Stimulated activated CD8-positive, alpha-beta memory T cell treated with anti-CD3 and anti-CD28 coated beads, Interleukin-15, amount 100 ng/mL, for 1 hour (primary cell): ENCODE measurements around the gene NME7.

Source experiments
- DNase-seq: peaks from one replicate; pipeline ENCODE4 v3.0.0-alpha.2; 2020; ENCODE audit warnings: low read depth

Gene NME7

DNA sequence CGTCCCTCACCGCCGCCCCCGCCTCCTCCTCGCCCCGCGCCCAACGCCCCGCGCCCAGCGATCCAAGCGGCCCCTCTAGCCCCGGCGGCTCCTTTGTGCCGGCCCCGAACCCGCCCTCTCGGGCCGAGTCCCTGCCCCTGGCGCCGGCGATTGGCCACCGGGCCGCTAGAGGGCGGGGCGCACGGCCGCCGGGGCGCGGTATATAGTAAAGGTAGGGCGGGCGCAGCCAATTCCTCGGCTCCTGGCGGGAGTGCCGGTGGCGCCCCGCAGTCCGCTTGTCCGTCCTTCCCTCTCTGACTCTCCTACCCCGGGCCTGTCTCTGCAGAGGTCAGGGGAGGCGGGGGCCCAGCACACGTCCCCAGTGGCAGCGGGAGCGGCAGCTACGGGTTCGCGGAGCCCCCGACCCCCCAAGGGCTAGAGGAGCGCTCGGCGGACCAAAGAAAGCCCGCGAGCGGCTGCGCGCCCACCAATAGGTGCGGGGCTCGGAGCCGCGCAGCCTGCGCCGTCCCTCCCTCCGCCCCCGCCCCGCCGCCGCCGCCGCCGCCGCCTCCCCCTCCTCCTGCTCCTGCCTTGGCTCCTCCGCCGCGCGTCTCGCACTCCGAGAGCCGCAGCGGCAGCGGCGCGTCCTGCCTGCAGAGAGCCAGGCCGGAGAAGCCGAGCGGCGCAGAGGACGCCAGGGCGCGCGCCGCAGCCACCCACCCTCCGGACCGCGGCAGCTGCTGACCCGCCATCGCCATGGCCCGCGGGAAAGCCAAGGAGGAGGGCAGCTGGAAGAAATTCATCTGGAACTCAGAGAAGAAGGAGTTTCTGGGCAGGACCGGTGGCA, 261.3 kb downstream of the NME7 start, which contains the start of gene ATP1B1:
ATP1B1 (plus strand) TSS at position 596 of the 826 bp plus-strand sequence; CDS start at position 736, 140 bp downstream.
- DNase-seq = peak; percentile 59

DNA sequence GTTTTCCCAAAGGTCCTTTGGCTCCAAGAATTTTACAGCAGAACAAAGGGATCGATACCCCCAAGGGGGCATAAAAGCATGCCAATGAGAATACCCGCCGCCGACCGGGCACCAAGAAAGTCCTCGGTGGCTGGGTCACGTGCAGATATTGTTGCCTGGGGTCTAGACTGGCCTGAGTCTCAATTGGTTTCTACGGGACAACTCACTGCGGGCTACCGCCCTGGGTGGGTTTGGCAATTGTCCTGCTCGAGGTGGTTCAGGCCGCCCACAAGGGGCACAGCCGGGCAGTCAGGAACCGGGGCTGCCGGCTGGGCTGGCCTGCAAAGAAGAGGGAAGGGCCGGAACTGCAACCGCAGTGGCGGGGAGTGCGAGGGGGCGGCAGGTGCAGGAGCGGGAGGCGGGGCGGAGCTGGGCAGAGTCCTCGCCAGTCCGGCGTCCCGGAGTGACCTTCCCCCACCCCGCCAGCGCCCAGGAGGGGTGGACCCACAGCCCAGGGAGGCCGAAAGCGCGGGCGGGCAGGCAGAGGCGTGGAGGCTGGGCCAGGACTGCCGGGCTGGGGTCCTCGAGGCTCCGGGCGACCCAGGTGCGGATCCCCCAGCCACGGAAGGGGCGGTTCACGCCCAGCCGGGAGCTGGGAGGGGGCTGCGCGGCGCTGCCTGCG, 262.0 kb downstream of the NME7 start:
- no peak for DNase-seq

DNA sequence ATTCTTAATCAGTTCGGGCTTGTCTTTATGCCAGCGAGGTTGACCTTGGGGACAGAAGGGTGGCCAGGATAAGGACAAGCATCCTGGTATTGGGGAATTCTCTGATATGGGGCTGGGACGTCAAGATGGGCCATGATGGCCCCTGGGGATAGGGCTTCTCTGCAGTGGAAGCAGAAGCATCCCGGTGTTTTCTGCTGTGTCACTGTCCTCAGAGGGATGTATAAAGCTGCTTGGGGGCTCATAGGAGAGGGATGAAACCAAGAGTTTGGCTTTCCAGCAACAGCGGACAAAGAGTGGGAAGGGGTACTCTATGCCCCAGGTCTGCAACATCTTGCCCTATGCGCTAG, 262.5 kb downstream of the NME7 start:
- no peak for DNase-seq

DNA sequence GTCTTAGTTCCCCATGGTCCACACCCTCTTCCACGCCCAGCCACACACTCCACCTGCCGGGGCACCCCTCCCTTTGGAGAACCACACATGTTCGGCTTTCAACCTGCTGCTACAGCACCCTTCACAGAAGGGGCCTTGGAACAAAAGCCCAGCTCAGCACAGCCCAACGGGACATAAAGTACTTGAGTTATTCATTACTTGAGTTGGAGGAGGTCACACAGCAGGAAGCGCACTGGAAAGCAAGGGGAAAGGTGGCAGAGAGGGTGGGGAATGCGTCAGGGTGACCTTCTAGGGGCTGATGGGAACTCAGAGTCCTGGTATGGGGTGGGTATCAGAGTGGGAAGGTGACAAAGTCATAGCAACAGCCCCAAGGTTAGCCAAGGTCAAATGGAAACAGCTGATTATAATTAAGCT, 264.1 kb downstream of the NME7 start:
- DNase-seq = no peak

DNA sequence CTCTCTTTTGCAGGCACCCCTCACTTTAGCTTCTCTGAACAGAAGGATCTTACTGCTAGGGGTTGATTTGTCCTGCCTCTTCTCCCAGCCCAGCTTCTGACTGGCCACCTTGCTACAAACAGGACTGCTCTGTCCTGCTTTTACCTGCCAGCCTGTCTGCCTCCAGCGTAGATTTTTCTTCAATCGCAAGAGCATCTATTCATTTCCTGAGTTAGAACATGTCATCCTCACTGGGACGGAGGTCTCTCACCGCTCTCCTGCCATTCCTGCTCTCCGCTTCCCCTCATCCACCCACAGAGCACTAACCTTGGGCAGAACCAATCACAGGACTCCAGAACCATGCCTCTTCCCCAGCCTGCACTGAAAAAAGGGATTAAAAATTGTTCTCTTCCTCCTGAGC, 264.6 kb downstream of the NME7 start:
- DNase-seq = no peak

DNA sequence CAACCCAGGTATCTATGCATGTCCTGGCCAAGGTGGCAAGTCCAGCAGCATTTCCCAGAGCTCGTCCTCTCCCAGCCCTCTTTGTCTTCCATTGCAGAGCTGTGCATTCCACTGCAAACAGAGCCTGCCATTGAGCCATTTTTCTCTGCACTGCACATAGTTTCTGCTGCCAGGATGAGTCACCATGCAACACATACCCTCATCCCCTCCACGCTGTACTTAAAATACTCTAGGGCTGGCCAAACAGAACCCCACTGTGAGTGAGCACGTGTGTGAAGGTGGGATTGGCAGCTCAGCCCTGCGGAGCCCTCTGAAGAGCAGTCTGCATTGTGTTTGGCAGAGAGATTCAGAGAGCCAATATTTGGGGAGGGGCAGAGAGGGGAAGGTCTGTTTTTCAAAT, 265.0 kb downstream of the NME7 start:
- DNase-seq = no peak

DNA sequence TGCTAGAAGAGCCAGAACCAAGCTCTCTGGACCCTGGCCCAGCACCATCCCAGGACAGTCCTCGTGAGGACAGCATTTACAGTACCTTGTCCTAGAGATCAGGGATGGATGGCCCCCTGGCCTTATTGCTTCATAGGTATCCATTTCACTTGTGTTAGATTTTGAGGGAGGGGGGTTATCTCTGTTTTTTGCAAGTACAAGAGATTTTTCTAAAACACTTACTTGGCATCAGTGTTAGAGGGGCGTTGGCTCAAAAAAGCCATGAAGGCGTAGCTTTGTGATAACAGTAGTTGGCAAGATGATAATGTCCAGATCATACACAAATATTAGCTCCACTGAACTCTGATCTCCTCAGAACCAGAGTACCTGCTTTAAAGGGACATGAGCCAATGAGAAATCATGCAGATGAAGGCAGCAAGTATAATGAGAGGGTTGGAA, 266.9 kb downstream of the NME7 start:
- no peak for DNase-seq

DNA sequence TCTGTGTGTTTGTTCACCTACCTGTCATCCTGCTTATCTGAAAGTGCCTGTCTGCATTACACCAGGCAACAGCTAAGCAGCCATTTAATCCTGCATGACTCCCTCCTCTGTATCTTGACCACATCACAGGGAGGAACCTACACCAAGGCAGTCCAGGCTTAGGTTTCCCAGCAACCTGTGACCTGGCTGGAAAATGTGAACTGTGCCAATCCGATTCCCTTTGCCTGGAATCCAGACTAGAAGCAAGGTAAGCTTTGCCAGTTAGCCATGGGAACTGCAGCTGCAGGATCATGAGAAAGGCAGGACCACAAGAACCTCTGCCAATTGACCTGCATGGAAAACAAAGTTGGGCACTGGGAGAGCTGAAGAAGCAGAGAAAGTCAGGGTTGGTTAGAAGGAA, 267.4 kb downstream of the NME7 start:
- DNase-seq = no peak

DNA sequence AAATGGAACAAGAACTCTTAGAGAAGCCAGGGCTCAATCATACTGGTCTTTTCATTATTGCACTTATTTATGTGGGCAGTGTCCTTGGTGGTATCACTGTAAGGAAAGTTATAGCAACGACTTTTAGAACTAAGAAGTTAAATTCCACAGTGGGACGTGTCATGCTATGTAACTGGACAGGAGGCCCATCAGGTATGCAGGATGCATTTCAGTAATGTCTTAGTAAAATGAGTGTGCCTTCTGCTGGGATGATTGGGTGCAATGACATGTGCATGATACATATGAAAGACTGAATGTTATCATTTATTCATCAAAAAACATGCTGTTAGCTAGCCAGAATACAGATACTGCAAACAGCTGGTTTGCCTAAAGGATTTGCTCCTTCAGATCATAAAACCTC, 268.0 kb downstream of the NME7 start:
- no peak for DNase-seq

DNA sequence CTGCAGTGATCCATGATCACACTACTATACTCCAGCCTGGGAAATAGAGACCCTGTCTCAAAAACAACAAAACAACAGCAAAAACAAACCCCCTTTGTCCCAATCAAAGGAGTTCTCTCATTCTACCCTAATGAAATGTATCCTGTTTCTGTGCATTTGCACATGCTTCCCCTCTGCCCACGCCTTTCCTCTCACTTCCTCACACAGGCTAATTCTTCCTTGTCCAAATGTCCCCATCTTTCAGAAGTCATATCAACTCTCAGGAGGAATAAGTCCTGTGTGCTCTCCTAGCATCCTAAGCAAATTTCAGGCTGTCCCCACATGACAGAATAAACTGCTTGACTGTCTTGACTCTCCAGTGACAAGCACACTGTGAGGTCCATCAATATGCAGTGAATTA, 269.2 kb downstream of the NME7 start:
- no peak for DNase-seq

DNA sequence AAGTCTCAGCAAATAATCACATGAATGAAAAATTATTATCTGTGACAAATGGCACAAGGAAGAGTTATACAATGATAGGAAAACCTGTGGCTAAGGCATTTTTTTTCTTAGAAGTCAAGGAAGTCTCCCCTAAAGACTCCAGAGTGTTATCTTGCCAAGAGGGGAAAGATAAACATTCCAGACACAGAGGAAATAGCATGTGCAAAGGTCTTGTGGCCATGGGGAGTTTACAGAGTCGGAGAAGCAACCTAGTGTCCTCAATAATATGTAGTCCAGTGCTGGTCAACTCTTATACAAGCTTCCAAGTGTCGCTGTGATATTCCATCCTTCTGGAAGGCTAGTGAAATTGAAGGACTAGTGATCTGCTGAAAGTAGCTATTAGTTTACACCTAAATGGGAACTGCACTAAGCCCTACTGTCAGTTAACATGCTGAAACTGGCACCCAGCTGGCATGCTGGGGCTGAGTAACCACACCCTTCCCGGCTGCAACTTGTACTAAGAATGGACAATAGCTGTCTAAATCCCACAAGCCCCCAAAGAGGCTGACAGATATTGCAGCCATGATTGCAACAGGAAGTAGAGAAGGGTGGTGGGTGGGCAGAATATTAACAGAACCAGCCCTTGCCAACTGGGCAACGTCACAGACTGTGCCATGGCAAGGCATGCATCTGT, 272.6 kb downstream of the NME7 start:
- DNase-seq = no peak

DNA sequence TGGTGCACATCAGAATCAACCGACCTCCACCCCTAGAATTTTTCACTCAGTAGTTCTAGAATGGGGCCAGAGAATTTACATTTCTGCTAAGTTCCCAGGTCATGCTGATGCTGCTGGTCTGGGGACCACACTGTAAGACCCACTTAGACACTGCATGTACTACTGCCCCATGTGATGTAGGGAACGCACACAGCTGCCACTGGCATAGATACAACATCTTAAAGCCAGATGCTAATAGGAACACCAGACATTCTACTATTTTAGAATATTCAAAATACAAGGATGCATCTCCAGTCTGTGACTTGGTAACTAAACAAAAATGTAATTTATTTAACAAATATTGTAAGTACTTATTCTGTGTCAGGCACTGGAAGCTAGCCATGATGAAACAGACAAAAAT, 275.2 kb downstream of the NME7 start:
- no peak for DNase-seq

DNA sequence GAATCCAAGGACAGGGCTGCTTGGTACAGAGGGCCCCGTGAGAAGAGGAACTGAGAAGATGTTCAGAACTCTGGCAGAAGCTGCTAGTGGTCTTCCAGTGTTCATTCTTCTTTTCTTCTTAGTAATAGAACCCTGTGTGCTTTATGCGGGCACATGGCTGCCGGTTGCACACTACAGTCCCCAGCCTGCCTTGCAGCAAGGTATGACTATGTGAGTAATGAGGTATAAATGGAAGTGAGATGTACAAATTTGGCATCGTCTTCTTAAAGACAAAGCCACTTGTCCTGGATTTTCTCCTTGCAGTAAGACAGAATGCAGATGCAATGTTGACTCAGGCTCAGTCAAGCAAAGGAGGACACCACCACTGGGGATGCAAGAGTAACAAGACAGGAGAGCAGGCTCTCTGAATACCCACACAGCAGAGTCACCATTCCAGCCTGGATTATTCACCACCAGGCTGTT, 276.1 kb downstream of the NME7 start:
- DNase-seq = no peak

DNA sequence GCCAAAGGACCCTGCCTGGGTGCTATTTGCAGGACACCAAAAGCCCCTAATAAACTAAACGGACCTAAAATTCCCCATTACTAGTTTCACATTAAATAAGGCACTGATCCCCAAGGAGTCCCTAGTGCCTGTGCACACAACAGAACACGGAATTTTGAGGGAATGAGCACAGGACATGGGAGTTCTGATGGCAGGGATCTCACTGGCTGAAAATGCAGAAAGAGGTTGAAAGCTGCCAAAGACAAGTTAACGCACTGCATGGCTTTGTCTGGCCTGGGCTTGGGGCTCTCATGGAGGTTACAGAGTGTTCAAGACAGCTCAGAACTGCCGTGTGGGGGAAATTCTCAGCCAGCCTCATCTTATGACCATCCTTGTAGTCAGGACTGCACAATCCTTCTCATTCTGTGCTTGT, 276.7 kb downstream of the NME7 start:
- DNase-seq = no peak

DNA sequence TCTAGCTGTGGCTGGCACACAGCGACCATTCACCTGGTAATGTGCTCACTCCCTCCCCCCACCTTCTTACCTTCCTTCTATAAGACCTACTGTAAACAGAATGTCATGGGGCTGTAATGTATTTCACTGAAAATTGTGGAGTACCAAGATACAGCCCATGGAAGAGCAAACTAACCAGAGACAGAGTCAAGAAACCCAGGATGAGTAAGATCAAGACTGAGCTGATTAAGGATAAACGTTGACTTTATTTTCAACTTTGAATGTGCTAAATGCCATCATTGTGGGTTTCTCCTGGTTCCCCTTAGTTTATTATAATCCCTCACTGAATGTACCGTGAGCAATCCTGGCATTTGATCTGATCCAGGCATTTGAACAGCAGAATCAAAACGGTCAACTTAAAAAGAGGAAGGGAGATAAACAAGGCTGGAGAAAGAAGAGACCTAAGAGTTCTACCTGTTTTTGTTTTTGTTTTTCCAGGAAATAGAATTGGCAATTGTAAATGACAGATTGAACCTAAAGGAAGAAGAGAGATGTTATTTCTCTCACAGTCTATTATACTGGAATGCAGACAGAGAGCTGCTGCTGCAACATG, 277.2 kb downstream of the NME7 start:
- no peak for DNase-seq

DNA sequence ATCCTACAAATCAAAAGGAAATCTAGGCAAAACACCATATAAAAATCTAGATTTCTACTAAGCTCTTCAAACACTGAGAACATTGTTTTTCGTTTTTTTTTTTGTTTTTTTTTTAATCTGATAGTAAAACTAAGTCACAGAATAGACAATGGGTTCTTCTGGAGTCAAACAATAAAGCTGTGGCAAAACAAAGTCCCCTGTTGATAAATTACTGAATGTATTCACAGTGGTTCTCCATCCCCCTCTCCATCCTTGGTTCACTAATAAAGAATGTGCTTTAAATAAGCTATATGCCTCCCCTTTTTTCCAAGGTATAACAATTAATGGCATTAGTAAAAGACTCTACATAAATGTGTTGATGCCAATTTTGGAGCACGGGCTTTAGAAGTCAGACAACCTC, 277.8 kb downstream of the NME7 start:
- DNase-seq = no peak

DNA sequence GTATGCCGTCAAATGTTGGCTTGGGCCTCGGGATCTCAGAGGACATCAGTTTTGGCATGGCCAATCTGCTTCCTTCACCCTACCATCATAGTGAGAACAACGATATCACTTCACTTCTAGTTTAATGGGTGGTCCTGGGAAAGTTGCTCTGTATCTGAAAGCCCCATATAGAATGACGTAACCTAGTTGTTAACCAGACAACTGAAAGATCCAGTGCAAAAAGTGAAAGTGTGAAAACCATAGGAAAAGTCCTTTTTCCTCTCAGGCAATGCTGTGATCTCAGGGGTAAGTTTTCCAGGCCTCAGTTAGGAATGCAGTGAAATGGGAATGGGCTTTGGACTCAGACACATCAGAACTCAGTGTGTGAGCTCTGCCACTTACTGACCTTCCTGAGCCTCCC, 279.7 kb downstream of the NME7 start:
- DNase-seq = no peak

DNA sequence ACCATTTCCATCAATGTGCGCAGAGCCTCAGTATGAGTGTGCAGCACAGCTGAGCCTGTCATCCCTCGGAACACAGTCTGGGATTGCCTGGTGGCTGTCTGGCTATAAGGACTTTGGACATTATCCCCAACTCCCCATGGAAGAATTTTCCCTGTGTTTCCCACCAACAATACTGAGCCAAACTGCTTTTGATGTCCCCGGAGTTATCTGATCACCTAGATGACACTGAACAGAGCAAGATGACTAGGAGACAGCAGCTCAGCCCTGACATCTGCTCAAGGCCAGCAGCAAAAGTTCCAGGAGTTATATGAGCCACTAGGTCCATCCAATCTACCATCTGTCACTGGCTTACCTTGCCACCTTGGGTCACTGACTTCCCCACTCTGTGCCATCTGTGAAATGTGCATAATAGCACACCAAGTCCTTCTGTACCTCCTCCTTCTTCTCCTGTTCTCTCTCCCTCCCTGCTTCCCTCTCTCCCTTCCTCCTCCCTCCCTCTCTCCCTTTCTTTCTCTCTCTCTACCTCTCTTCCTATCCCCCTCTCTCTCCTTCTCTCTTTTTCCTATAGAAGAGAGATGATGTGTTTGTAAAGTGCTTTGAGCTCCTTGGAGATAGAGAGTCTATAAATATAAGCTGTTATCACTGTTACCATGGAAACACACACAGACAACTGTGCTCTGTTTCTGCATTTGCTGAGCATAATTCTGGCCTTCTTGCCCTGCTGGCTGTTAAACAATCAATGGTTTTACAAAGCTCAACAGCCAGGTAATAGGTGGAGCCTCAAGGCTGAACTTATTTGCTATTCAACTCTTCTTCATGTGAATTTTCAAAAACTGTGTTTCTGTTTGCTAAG, 280.8 kb downstream of the NME7 start:
- no peak for DNase-seq

DNA sequence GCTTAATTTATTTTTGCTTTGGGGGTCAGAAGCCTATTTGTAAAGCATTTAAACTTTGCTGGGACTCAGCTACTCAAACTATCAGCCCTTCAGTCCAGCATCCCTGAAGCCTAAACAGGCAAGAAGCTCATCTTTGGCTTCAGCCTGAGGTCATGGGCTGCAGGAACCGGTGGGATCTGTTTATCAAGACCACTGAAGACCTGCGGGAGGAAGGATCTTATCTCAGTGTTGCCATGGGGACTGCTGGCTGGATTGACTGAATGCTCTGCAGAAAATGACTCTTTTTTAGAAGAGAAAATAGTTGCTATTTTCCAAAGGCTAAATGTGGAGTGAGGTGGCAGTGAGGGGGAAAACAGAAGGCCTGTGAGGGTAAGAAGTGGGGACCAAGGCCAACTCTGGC, 281.7 kb downstream of the NME7 start:
- DNase-seq = no peak
